Activated CD8-positive, alpha-beta memory T cell treated with anti-CD3 and anti-CD28 coated beads, Interleukin-2, amount 50 U/mL, for 48 hours (primary cell): ENCODE results near the gene VPS45.
A peak's percentile ranks its signal among the peaks of the same experiment; 100 is the strongest.
"Not testable (repeated sequence)": the region's sequence is repeated elsewhere in the genome, so short reads cannot be mapped to it uniquely, and the experiment has no call there.

Source experiments
- DNase-seq: peaks from one replicate; pipeline ENCODE4 v3.0.0-alpha.2; 2020

VPS45 gene

DNA sequence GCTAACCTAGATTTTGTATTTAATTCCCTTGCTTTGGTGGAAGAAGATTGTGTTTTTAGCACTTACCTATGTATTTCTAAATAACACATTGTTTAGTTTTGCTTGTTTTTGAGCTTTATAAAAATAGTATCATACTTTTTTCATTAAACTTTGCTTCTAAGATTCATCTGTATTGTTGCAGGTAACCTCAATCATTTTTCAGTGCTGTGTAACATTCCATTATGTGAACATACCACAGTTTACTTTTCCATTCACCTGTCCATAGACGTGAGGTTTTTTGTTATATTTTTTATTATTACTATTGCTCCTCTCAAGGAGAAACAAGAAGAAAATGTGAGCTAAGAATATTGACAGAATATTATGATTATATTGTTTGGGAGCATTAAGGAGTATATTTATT, 67.0 kb downstream of the VPS45 start:
- DNase-seq: no peak

DNA sequence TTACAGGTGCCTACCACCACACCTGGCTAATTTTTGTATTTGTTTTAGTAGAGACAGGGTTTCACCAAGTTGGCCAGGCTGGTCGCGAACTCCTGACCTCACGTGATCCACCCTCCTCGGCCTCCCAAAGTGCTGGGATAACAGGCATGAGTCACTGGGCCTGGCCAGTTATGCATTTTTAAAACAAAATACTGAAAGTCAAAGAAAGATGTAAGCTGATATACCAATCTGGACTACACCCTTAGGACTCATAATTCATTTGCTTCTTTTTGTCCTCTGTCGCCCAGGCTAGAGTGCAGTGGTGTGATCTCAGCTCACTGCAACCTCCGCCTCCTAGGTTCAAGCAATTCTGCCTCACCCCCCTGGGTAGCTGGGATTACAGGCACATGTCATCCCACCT, 67.8 kb downstream of the VPS45 start:
- DNase-seq: not testable (repeated sequence)

DNA sequence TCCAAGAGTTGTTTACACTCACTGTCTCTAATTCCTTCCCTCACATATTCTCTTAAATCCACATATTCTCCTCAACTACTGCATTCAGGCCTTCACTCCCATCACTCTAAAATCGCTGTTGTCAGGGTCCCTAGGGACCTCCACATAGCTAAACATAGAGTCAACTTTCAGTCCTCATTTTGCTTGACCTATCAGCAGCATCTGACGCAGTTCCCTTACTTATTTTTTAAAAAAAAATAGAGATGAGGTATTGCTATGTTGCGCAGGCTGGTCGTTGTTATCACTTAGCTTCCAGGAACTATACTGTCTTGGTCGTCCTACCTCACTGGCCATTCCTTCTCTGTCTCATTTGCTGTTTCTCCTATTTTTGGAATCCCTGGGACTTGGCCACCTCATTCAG, 70.5 kb downstream of the VPS45 start:
- DNase-seq: no peak

DNA sequence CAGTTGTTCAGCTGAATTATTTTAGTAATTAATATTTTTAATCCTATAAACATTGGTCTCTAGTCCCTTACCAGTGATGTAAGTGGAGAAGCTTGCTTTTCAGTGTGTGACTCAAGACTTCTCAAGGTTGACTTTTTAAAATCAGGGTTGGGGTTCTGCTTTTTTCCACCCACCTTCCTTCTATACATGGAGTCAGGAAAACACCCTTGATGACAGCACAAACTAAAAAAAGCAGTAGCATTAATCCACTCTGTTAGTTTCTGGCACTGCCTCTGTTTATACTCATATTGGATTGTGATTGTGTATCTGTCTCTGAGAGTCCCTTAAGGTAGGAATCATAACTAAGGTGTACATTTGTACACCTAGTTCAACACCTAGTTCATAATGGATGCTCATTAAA, 73.9 kb downstream of the VPS45 start:
- DNase-seq: no peak

DNA sequence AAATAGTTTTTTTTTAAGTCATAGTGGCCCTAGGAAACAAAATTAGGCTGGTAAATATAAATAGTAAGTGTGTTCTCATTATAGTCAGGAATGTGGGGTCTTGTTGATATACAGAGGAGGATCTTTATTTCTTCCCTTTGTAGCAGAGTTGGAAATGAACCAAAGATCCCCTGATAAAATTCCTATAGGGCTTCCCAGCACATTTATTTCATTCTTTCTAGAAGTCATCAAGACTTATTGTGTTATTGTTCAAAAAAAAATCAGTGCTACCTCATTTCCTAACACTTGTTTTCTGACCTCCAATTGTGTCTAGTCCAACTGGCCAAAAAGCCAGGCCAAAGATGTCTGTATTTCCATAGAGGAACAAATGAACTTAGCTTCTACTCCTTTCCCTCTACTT, 74.5 kb downstream of the VPS45 start:
- no peak for DNase-seq

DNA sequence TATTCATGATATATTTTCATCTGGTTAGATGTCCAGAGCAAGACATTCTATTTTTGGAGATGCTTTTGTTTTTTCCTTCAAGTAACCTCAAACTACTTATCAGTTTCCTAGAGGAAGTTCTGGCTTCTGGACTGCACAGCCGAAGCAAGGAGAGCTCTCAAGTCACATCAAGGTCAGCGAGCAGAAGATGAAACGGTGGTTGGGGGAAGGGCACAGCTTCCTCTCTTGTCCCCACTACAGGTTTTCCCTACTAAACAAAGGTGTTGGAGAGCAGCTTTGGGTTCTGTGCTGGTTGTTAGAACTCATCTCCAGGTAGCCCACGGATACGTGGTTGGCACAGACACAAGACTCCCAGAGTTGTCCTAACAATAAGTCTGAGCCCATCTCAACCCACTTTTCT, 77.0 kb downstream of the VPS45 start:
- DNase-seq: no peak

DNA sequence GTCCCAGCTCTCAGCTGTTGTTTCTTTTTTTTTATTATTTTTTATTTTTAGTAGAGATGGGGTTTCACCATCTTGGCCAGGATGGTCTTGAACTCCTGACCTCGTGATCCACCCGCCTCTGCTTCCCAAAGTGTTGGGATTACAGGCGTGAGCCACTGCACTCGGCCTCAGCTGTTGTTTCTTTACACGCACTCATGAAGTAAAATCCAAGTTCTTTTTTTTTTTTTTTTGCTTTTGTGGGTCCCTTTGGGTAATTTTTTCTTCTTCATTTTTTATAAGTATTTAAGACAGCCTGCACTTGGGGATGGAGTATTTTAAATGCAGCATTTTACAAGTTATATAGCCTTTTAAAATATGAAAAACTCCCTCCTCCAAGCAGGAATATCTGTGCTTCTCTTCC, 78.4 kb downstream of the VPS45 start:
- not testable (repeated sequence) for DNase-seq

DNA sequence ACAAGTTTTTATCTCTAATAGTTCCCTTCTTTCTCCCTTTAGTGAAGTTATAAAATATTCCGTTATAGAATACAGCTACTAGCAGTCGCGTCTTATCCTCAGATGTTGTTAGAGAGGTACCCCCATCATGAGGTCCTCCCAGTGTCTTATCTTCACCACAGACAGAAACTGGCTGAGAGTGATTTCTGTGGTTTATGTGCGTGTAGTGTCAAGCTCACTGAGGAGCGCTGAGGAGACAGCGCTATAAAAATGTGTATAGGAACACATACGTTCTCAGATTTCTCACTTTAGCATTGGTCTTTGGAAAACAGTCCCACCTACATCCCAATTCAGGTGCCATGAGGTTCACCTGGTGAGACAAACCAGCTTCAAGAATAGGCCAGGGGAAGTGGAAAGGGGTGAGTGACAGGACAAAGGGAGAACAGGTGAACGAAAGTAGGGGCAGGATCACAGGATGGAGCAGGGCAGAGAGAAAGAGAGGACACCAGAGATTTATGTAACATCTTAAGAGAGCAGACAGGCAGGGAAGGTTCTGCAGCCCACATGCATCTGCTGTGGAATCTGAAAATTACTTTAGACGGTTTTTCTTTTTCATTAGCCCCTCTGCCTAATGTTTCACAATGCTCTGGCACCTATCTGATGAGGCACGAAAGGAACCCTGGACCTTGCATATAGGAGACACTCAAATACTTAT, 79.4 kb downstream of the VPS45 start:
- no peak for DNase-seq

DNA sequence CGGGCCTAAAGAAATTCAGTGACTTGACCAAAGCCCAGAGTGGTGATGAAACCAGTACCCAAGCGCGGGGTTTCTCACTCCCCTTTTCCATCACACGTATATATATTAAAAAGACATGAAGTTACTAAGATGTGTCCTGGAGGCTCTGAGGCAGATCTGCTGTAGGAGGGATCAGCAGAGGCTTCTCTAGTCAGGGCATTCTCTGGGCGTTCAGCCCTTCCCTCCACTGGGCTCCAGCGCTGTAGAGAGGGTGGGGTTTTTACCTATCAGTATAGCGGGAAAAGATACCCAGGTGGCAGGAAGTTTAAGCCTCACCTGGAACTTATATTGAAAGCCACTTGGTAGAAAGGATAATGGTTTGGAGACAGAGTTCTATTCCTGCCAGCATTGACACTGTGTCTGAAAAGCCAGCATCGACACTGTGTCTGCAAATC, 81.3 kb downstream of the VPS45 start:
- no peak for DNase-seq

DNA sequence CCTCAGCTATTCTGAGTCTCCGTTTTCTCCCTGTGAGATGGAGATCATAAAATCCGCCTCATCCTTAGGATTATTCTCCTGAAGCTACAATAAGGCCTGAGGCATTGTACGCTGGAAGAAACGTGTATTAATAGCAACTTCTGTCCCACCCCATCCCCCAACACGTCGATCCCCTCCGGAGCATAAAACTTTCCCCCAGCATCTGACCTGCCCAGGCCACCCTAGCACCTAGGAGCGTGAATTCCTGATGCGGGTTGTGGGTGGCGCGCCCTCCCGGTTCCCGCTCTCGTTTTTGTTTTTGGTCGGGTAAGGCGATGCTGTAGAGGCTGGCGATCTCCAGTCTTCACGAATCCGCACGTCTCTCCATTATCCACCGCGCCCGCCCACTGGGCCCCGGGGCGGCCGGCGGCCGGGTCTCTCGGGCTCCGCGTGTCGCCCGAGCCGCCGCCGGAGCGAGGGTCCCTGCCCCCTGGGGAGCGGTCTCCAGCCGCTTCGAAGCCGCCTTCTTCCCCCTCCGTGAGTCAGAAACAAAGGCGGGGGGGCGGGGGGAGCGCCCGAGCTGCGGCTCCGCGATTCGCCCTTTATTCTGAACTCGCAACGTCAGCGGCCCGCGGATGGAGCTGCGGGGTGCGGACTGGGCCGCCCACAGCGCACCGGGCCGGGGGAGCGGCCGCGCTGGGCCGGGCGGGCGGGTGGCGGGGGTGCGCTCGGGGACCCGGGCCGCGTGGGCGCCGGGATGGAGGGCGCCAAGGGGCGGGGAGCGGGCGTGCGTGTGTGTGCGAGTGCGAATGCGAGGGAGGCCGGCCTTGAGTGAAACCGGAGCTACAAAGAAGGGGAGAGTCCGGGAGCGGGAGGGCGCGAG, 81.9 kb downstream of the VPS45 start, which contains the start of gene PLEKHO1:
Gene PLEKHO1, plus strand, starts transcription at position 646 of the 862 bp plus-strand sequence. CDS start 342 bp downstream, outside the sequence.
- peak; percentile 85 for DNase-seq

DNA sequence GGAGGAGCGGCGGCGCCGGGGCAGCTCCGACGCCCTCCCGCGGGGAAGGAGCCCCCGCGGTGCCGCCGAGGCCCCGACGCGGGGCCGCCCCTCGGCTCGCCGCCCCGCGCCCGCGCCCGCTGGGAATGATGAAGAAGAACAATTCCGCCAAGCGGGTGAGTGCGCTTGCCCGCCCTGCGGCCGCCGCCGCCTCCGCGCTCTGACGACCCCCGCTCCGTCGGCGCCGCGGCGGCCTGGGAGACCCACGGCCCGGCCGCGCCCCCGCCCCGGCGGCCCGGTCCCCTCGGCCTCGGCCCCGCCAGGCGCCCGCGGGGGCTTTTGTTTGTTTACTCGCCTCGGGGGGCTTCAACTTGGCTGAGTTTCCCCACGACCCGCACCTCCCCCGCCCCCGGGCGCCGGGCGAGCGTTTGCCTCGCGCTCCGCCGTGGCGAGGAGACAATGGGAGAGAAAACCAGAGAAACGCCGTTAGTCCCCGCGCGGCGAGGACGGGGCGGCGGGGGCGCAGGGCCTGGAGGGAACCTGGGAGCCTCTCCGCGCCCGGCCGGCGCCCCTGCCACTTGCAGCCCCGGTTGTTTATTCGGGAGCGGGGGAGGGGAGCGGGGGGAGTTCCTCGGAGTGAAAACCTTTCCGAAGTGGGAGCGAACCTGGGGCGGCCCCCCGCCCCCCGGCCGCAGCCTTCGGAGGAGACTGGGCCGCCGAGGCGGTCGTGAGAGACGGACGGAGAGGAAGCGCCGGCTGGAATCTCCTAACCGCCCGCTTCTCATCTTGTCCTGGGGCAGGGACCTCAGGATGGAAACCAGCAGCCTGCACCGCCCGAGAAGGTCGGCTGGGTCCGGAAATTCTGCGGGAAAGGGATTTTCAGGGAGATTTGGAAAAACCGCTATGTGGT, 82.8 kb downstream of the VPS45 start:
- DNase-seq: no peak

DNA sequence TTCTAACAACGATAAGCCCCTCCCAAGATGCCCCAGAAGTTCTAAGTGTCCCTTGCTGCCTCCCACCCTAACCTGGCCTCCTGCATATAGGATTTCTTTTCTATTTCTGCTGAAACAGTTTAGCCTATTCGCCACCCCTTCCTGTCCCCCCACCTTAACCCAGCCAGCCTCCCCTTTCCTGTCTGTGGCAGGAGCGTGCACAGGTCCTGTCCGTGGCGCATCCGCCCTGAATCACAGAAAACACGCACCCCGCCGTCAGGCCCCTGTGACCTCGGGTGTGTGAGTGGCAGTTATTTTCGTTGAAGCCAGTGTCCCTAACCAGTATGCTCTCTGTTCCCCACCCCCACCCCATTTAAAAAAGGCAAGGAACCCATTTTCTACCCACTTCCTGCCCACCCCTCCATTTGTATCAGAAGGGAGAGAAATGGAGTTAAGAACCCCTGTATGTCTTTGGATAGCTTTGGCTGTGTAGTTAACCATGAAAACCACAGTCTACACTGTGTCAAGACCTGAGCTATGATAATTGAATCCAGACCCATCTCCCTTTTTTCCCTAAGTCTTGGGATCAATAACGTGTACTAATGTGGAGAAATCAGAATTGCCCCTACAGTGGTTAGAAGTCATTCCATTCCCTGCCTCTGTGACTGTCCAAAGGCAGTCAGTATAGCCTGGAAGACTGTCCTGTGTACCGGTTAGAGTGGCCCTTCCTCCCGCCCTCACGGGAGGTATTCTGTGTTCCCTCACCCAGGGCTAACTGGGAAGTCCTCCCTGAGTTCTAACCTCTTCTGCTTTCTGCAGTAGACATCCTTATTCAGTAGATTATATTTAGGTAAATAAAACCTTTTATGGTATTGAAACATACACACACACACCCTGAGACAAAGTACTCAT, 84.0 kb downstream of the VPS45 start:
- peak; percentile 79 for DNase-seq

DNA sequence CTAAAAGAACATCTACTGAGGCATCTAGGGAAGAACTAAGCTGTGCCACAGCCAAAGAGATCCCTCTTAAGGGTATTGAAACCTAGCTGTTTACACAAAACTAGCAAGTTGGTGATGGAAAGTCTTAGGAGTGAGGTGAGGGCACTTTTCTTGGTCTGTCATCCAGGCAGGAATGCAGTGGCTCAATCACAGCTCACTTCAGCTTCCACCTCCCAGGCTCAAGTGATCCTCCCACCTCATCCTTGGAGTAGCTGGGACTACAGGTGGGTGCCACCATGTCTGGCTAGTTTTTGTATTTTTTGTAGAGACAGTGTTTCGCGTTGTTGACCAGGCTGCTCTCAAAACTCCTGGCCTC, 84.6 kb downstream of the VPS45 start:
- DNase-seq: no peak

DNA sequence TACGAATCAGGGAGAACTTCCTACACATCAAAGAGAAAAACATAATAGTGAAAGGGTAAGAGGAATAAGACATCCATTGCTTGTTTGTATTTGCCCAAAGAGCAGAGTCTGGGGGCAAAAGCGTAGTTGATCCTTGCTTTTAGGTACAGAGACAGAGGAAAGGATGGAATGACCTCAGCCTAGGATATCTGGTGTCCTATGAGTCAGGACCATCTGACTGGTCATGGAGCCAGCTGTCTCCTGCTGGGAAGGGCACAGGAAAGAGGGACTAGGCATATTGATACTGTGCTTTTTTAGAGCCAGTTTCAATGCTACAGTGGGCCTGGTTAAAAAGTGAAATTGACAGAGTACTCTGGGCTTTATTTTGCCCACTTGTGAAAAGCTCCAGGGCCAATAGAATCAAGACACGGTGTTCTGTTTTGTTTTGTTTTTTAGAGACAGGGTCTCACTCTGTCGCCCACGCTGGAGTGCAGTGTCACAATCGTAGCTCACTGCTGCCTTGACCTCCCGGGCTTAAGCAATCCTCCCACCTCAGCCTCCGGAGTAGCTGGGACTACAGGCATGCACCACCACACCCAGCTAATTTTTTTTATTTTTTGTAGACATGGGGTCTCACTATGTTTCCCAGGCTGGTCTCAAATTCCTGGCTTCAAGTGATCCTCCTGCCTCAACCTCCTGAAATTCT, 85.3 kb downstream of the VPS45 start:
- DNase-seq: no peak

DNA sequence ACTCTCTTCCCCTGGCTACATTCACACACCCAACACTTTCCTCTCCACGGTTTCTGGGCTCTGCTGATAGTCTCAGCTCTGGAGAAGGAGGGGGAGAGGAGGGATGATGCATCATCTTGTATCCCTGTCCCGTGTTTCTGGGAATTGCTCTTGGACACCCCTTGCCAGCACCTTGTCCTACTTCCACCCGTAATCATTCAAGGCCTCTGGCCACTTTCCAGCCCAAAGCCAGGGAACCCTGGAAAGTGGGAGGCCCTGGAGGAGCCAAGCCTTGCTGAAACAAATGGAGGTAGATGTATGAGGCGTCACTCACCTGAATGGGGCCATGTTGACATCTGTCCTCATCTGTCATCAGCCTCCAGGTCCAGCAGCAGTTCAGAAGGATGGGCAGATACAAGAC, 86.6 kb downstream of the VPS45 start:
- DNase-seq: no peak

DNA sequence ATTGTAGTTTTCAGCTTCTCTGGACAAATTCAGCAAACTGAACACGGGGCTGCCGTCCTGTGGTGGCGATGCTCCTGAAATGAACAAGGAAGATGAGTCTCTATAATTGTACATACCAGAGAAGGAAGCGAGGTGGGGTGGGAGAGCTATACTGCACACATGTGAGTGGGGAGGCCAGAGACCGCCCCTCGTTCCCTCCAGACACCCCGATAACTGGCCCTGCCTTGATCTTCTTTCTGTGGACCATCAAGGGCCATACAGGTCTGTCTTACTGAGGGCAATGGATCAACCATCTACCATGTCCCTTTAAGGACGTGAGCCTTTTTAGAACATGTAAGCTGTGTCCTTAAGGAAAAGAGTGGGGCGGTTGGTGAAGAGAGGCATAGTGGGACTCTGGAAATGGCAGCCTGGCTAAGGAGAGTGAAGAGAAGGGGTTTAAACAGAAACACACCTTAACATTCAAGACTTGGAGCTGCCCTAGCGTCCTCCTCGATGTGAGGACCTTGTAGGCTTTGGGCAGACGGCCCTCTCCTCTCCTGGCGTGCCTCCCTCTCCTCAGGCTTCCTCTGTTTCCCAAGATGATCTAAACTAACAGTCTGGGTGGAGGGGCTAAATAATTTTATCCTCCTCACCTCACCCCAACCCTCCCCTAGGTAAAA, 88.0 kb downstream of the VPS45 start:
- DNase-seq: no peak

DNA sequence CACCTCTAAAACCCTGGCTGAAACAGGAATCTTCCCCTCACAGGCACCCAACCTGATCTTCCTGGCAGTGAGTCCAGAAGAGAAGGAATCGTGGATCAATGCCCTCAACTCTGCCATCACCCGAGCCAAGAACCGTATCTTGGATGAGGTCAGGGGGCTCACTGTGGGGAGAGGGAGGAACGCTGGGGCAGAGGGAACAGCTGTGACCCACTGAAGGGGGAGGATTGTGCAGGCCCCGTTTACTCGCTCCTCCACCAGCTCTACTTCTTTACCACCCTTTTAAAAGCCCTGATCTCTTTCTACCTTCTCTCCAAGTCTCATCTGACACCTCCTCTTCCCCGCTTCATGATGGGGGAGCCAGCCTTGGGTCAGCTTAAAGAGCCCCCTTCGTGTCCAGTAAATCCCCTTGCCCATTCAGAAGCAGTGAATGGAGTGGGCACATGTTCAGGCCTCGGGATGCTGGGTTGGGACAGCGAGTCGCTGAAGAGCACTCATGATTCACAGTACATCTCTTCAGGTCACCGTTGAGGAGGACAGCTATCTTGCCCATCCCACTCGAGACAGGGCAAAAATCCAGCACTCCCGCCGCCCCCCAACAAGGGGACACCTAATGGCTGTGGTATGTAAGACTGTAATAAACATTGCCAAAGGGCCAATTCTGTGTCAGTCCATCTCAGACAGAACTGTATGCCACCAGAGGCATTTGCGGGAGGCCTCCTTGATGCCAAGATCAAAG, 89.5 kb downstream of the VPS45 start:
- no peak for DNase-seq

DNA sequence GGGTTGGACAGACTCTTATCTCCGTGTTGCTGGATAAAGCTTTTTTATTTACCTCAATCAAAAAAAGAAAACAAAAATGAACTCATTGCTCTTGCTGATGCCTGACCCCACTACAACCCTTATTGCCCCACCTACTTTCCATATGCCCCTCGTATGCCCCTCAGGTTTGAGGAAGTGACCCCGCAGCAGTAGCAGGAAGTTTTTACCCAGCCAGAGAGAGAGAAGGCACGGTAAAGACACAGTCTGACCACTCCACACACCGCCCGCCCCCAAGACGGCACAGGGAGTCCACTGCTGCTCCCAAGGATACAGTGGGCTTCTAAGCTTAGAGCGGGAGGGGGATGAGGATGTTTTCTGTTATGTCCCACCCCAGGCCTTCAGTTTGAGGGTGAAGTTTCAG, 92.0 kb downstream of the VPS45 start:
- no peak for DNase-seq

DNA sequence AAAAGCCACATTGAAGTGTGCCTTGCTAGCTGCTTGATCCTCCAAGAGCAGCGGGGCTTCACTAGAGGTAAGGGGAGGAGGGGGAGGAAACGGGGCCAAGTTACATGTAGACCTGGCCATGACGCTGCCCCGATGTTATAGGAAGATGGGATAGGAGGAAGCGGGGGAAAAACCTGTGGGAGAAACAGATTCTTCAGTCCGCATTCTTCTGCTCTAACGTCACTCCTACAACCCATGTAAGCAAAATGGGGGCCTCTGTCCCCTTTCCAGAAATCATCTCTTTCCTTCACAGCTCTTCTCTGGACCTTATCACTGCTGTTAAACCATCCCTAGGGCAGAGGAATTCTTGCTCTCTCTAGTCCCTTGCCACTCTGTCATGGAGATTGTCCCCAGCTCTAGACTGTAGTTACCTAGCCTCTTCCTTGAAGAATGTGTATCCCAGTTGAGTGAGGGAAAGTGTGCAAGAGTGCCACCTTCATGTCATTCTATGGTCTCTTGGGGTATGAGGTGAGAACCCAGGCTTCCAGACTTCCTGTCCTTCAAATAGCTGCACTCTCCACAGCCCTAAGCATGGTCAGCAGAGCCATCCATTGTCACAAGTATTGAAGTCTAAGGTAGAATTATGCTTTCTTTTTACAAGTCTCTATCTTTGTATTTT, 93.5 kb downstream of the VPS45 start:
- no peak for DNase-seq
